Activated CD4-positive, alpha-beta T cell treated with anti-CD3 and anti-CD28 coated beads for 4 hours (primary cell): ENCODE measurements around the gene GSPT1.

Experiments
- DNase-seq, 2 donors: peaks; one replicate each; pipeline ENCODE4 v3.0.0-alpha.2; 2020

Gene GSPT1

DNA sequence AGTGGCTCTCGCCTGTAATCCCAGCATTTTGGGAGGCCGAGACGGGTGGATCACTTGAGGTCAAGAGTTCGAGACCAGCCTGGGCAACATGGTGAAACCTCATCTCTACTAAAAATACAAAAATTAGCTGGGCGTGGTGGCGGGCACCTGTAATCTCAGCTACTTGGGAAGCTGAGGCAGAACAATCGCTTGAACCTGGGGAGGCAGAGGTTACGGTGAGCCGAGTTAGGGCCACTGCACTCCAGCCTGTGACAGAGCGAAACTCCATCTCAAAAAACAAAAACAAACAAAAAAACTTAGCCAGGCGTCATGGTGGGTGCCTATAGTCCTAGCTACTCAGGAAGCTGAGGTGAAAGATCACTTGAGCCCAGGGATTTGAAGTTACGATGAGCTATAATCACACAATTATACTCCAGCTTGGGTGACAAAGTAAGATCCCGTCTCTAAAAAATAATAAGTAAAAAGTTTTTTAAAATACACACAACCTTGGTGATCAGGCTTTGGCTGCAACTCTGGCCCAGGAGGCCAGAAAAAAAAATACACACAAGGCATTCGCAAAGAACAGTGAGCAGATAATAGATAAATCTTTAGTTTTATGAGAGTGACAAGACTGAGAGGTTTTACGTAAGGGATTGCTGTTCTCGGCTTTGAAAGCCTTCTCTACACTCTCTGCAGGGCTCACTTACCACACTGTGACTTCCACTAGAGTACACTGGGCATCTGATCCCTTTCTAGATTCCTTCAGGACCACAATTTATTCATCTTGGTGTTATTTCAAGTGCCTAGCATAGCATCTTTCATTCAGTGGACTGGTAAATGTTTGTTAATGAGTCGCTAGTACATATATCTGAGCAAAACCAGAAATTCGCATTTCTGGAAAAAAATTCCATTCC, 5.9 kb downstream of the GSPT1 start:
- DNase-seq, result no peak

DNA sequence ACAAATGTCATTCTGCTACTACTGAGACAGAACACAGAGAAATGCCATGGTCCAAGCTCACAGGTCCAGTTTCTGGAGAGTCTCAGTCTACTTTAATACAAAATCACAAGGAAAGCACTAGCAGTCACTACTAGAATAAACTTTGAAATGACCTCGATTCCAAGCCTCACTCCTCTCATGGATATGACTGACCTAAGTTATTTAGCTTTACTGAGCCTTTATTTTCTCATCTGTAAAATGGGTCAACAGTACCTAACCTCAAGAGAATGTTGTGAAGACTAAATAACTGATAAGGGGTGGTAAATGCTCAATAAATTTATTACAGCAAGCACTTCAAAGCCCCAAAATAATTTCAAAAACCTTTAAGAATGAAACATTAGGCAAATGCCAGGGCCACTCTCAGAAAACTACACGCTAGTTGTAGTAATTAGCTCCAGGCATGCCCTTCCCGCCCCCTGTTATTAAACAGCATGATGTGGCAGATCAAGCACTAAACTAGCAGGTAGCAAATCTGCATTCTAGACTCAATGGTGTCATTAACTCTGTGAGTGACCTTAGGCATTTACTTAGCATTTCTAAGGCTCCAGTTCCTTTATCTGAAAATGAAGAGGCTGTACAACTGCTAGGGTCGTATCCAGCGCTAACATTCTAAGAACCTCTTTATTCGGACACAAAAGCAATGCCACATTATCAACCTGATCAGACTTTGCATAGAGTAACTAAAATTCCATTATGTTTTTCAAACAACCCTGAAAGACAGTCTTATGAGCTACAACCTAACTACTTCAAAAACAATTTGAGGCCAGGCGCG, 8.4 kb downstream of the GSPT1 start:
- DNase-seq, result no peak

DNA sequence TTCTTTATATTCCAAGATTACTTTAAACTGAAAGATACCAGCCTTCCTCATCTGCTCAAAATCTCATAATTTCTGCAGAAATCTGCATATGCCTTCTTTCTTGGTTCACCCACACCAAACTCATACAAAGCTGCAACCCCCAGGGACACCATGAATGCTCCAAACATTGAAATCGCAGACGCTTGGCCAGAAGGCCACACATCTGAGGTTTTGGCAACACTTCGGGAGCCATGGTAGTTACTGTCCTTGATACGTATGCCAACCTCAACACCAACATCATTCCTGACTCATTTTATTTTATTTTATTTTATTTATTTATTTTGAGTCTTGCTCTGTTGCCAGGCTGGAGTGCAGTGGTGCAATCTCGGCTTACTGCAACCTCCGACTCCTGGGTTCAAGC, 11.8 kb downstream of the GSPT1 start:
- no peak for DNase-seq

DNA sequence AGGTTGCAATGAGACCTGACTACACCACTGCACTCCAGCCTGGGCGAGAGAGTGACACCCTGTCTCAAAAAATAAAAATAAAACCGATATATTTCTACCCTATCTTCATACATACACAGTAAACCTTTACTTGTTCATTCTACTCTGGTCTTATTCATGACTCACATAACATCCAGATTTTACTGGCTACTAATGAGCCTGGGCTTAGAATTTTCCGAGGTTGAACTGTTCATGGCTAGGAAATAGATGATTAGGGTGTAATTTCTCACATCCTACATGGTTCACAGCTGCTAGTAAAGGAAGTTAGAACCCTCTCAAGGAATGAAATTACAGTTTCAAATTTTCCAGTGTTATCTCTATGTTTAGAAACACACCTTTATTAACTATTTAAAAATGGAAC, 14.7 kb downstream of the GSPT1 start:
- no peak for DNase-seq

DNA sequence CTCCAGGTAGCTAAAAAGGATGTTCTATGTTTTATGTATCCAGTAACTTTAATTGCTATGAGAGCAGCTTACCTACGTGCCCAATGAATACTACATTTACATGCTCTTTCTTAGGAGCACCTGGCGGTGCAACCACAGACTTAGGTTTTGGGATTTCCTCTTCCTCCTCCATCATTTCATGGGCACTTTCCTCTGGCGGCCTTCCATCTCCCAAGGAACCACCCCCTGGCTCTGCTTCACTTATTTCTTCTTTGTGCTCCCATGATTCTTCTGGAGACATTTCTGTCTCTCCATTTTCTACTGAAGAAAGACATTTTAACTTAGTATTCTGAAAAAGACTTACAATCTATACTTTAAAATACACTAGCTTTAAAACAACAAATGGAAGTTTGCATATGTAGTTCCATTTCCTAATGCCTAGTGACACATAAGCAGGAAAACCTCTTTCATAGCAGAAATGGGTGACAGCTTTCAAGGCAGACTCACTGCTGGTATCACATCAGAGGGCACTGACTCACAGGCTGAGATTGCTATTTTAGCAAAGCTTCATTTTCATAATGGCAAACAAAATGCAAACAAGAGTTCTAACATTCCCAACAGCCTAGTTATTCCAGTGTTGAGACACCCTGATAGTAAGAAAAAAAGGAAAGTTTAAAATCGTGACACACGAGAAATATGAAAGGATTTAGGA, 19.1 kb downstream of the GSPT1 start:
- no peak for DNase-seq

- DNase-seq, result no peak
Observed at GRCh38 chr16:11893571-11893970, 22.2 kb downstream of the GSPT1 start.

GRCh38 chr16:11892761-11893160, 23.0 kb downstream of the GSPT1 start:
- no peak for DNase-seq

- DNase-seq, result no peak
Observed at GRCh38 chr16:11890231-11890965, 25.4 kb downstream of the GSPT1 start.

- no peak for DNase-seq
Observed at GRCh38 chr16:11886881-11887280, 28.9 kb downstream of the GSPT1 start.

DNA sequence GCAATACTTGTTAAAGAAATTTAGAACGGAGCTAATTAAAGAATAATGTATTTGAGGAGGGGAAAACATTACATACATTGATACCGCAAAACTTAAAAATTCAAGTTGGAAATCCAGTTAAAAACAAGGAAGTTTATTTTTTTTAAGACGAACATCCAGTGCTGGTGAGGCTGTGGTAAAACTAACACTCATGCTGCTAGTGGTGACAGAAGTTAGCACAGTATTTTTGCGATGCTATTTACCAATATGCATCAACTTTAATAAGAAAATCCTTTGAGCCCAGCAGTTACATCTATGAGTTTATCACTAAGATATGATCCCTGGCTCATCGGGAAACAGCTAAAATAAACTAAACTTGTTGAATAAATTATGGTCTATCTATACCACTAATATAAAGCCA, 31.7 kb downstream of the GSPT1 start:
- DNase-seq, result no peak

DNA sequence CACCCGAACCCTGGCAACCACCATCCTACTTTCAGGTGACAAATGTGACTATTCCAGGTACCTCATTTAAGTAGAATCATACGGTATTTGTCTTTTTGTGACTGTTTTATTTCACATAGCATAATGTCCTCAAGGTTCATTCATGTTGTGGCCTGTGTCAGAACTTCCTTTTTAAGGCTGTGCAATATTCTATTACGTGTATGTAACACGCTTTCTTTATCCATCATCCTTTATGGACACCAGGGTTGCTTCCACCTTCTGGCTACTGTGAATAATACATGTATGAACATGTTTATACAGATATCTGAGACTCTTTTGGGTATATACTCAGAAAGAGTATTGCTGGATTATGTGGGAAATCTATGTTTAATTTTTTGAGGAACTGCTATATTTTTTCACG, 35.7 kb downstream of the GSPT1 start:
- no peak for DNase-seq

DNA sequence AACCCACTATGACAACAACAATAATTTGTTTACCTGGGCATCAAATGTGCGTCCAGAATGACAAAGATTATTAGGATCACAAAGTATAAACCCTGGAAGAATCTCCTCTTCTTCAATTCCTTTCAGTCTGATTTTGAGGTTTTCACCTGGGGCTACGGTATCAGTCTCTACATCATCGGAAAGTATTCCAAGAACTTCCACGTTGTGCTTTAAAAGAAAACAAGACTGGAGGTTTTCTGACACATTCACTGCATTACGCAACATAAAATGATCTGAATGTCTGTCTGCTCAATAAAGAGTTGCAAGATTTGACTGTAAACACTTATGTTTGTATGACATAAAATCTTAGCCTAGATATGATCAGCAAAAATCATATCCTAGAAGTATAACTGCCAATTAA, 38.4 kb downstream of the GSPT1 start:
- no peak for DNase-seq

DNA sequence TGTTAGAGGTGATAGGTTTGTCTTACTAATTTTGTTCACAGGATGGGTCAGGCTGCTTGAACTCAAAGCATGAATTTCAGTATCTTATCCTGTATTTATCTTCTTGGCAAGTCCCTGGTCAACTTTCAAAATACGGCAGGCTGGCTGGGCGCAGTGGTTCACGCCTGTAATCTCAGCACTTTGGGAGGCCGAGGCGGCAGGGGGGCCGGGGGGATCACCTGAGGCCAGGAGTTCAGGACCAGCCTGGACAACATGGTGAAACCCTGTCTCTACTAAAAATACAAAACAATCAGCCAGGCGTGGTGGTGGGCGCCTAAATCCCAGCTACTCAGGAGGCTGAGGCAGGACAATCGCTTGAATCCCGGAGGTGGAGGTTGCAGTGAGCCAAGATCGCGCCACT, 39.5 kb downstream of the GSPT1 start:
- no peak for DNase-seq

DNA sequence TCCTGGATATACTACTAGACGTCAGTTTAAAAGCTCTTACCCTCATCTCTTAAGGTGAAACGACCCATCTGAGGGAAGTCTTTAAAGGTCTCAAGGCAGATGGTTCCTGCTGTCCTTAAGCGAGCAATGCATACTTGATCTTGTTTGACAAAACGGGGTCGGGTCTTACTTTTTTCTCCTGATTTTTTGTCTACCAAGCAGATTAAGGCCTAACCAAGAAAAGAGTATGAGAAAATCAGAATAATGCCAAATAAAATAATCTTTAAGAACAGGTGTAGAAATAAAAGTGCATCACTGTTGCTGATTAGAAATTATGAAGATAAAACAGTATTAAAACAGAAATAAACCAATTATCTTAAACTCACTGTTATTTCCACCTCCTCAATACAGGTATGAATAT, 40.0 kb downstream of the GSPT1 start:
- no peak for DNase-seq

DNA sequence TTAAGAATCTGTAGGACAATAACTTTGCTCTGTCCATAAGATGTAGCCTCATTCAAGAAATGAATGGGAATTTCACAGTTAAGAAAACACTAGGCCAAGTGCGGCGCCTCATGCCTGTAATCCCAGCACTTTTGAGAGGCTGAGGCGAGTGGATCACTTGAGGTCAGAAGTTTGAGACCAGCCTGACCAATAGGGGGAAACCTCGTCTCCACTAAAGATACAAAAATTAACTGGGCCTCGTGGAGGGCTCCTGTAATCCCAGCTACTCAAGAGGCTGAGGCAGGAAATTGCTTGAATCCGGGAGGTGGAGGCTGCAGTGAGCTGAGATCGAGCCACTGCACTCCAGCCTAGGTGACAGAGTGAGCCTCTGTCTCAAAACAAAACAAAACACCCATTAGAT, 44.6 kb downstream of the GSPT1 start:
- no peak for DNase-seq

GRCh38 chr16:11870399-11870798, 45.4 kb downstream of the GSPT1 start:
- no peak for DNase-seq

DNA sequence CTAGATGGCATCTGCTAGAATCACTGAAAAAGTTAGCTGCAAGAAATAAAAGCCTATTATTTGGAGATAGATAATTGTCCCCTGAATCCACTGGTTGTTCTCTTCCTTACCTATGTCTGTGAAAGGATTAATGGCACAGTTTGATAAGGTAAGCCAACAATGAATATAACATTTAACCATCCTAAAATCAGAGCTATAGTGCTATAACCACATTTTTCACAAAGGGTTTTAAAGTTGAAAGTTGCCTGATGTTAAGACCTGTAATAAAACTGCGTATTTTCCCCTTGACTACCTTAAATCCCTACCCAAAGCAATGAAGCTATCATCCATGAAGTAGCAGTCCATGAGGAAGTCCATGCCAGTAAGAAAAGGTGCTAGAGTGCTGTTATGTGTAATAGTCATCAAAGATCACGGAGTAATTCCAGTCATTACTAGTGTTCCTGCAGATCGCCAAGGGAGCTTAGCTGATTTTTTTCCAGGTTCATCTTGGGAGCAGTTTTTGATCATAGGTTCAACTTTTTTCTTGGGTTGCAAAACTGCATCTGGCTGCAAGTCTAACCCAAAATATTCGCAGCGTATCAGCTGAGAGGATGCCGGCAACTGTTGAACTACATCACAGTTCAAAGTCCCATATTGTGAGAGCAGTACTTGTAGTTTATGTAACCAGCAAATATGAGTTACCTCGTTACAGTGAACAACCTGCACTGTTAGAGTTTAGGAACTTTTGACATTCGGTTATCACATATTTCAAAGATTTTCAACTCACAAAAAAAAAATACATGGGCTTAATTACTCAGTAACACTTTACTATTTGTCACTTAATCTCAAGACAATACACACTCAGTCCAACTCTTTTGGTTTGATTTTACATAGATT, 46.2 kb downstream of the GSPT1 start:
- no peak for DNase-seq

GRCh38 chr16:11868412-11868980, 47.3 kb downstream of the GSPT1 start:
- no peak for DNase-seq

DNA sequence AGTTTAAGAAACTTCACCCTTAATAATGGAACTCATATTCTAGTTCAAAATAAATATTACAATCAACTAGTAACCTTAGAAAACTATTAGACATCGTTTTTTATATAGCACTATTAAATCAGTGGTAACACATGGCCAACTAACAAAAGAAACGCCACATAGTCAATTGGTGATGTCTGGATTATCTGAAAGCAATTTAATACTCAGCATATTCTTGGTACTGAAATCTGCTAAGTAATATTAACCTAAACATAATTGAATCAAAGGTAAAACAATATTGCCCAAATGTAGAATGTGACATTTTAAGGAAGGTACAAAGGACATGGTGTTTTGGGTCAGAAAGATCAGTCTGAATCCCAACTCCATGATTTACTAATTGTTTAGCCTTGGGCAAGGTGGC, 53.3 kb downstream of the GSPT1 start:
- no peak for DNase-seq

DNA sequence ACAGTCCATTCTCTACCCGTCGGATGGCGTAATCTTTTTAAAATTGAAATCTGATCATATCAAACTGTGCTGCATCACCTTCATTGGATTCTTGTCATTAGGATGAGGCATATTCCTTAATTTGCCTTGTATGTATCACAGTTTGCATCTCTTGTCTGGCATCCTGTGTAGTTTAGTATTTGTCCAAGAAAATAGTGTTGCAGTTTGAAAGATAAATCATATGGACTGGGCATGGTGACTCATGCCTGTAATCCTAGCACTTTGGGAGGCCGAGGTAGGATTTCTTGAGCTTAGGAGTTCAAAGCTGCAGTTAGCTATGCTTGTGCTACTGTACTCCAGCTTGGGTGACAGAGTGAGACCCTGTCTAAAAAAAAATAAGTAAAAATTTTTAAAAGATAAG, 58.6 kb downstream of the GSPT1 start:
- DNase-seq, result no peak

DNA sequence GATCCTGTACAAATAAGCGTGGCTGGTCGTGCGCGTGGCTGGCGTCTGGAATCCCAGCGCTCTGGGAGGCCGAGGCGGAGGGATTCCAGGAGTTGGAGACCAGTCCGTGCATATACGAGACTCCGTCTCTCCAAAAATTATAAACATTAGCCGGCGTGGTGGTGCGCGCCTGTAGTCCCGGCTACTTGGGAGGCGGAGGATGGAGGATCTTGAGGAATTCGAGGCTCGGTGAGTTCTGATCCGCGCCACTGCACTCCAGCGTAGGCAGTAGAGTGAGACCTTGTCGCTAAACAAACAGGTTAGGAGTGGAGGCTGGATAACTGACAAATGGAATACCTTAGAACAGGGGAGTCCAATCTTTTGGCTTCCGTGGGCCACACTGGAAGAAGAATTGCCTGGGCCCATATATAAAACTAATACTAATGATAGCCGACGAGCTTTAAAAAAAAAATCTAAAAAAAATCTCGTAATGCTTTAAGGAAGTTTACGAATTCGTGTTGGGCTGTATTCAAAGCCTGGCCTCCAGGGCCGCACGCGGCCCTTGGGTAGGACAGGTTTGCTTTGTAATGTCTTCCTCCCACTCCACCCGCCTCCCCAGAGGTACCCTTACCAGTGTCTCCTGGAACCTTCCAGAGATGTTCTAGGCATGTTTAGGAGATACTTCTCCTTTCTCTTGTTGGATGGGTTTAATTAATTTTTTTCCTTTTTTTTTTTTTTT, 63.5 kb downstream of the GSPT1 start:
- no peak for DNase-seq
